KG1 (cell line): ENCODE results near the gene S100A10.

Experiments
- DNase-seq: peaks from one replicate; lab custom pipeline; 2025; lab: John Stamatoyannopoulos, UW

S100A10 gene

GRCh38 chr1:151964510-151964909 is 29.1 kb downstream of the S100A10 start:
- DNase-seq = no peak

- no peak for DNase-seq
These were observed 30.4 kb downstream of the S100A10 start for GRCh38 chr1:151963288-151963687.

- DNase-seq = no peak
These were observed 31.8 kb downstream of the S100A10 start for GRCh38 chr1:151961833-151962232.

- DNase-seq = no peak
These were observed 32.7 kb downstream of the S100A10 start for GRCh38 chr1:151960780-151961513.

GRCh38 chr1:151958959-151959358 is 34.7 kb downstream of the S100A10 start:
- DNase-seq = no peak

GRCh38 chr1:151956957-151957497 is 36.6 kb downstream of the S100A10 start:
- no peak for DNase-seq

GRCh38 chr1:151953409-151954094 is 40.1 kb downstream of the S100A10 start:
- no peak for DNase-seq

GRCh38 chr1:151952811-151953210 is 40.8 kb downstream of the S100A10 start:
- no peak for DNase-seq

GRCh38 chr1:151949371-151950193 is 44.1 kb downstream of the S100A10 start:
- no peak for DNase-seq

GRCh38 chr1:151948506-151948905 is 45.2 kb downstream of the S100A10 start:
- DNase-seq = no peak

- DNase-seq = no peak
These were observed 46.5 kb downstream of the S100A10 start for GRCh38 chr1:151947140-151947539.

- no peak for DNase-seq
These were observed 47.6 kb downstream of the S100A10 start for GRCh38 chr1:151945725-151946722.

- no peak for DNase-seq
These were observed 48.6 kb downstream of the S100A10 start for GRCh38 chr1:151944857-151945575.

GRCh38 chr1:151944126-151944856 is 49.4 kb downstream of the S100A10 start:
- DNase-seq = no peak

- no peak for DNase-seq
These were observed 50.1 kb downstream of the S100A10 start for GRCh38 chr1:151943591-151943990.

GRCh38 chr1:151942882-151943281 is 50.8 kb downstream of the S100A10 start:
- no peak for DNase-seq

GRCh38 chr1:151940541-151940940 is 53.1 kb downstream of the S100A10 start:
- no peak for DNase-seq

- DNase-seq = no peak
These were observed 53.9 kb downstream of the S100A10 start for GRCh38 chr1:151939779-151940178.

- DNase-seq = no peak
These were observed 54.5 kb downstream of the S100A10 start for GRCh38 chr1:151939141-151939540.

- DNase-seq = no peak
These were observed 57.0 kb downstream of the S100A10 start for GRCh38 chr1:151936653-151937052.
